ENCODE results near the gene RHBDL3. TPM values are rescaled to one million over a fixed set of nuclear protein-coding genes. Genes with fewer than 3 reads are reported as not detected.

The RHBDL3 gene
- total and polyA plus RNA-seq, 2 donors (not counting 1 experiment from before 2014, with no cell fraction given): not detected

DNA sequence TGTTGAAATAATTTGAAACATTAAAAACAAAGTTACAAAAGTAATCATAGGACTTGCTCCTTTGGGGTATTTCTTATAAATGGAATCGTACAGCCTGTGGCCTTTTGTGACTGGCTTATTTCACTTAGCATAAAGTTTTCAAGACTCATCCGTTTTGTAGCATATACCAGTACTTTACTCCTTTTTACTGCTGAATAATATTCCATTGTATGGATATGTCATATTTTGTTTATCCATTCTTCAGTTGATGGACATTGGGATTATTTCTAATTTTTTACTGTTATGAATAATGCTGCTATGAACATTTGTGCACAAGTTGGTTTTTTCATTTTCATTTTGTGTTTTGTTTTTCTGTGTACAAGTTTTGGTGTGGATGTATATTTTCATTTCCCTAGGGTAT lies 30.0 kb upstream of the RHBDL3 start:
- H3K27ac ChIP-seq (ENCODE audit: low read length in 2 of 2): no peak overlapping the region
- Mint-ChIP-seq H3K27ac (no peak overlapping the region), H3K27me3 (no peaks in the 10 kb centered on the region), H3K4me1 (peaks cover 1% of the 10 kb centered on the region), H3K9me3 (ENCODE audit: insufficient read depth) (no peaks in the 10 kb centered on the region), H3K4me3 (no peak overlapping the region)
- ATAC-seq (ENCODE audit: low read depth) (no peak), DNase-seq (no peak)
- H3K36me3 ChIP-seq (replicated peaks in 1 of 2; ENCODE audit: control extremely low read depth in 1 of 2, control insufficient read depth in 1 of 2, extremely low read depth in 1 of 2, insufficient read depth in 2 of 2, low read length in 1 of 2): no peaks in the 10 kb centered on the region
- no peaks in the 10 kb centered on the region for H3K9me3 ChIP-seq (ENCODE audit: control extremely low read depth in 1 of 3, control insufficient read depth in 2 of 3, insufficient read depth in 1 of 3, low read length in 2 of 3)
- no peaks in the 10 kb centered on the region for H3K27me3 ChIP-seq (replicated peaks in 1 of 4; ENCODE audit: control extremely low read depth in 1 of 4, control insufficient read depth in 3 of 4, insufficient read depth in 4 of 4, low read length in 3 of 4)
- no peaks in the 10 kb centered on the region for H3K4me1 ChIP-seq (ENCODE audit: control insufficient read depth in 2 of 2, insufficient read depth in 2 of 2, low read length in 2 of 2)
- ChIA-PET POLR2A (no interaction called here), CTCF (no interaction called here)
- no peak overlapping the region for H3K4me2 ChIP-seq (replicated peaks; ENCODE audit: low read depth, low read length, poor library complexity, severe bottlenecking)
- intact Hi-C loops (cut with micrococcal nuclease): no loop called here
- H3K9ac ChIP-seq (ENCODE audit: low read length): no peak overlapping the region
- H4K20me1 ChIP-seq (ENCODE audit: control insufficient read depth, insufficient read depth, low read length, poor library complexity, severe bottlenecking): no peaks in the 10 kb centered on the region
- no peaks in the 10 kb centered on the region for H3K79me2 ChIP-seq (ENCODE audit: control insufficient read depth, insufficient read depth, low read length)
- no CpG with 5 or more reads among the region's 2 CpGs for WGBS (ENCODE audit: insufficient coverage)
- H3K4me3 ChIP-seq (ENCODE audit: control extremely low read depth in 1 of 5, extremely low read depth in 1 of 5, insufficient read depth in 1 of 5, low read depth in 2 of 5, low read length in 4 of 5): no peak overlapping the region
- TF ChIP-seq EZH2 (IDR thresholded peaks at IDR 0.05; ENCODE audit: borderline replicate concordance, insufficient read depth, low read depth, low read length, poor library complexity, severe bottlenecking): no peak
- TF ChIP-seq, protein P1, sequence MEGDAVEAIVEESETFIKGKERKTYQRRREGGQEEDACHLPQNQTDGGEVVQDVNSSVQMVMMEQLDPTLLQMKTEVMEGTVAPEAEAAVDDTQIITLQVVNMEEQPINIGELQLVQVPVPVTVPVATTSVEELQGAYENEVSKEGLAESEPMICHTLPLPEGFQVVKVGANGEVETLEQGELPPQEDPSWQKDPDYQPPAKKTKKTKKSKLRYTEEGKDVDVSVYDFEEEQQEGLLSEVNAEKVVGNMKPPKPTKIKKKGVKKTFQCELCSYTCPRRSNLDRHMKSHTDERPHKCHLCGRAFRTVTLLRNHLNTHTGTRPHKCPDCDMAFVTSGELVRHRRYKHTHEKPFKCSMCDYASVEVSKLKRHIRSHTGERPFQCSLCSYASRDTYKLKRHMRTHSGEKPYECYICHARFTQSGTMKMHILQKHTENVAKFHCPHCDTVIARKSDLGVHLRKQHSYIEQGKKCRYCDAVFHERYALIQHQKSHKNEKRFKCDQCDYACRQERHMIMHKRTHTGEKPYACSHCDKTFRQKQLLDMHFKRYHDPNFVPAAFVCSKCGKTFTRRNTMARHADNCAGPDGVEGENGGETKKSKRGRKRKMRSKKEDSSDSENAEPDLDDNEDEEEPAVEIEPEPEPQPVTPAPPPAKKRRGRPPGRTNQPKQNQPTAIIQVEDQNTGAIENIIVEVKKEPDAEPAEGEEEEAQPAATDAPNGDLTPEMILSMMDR (IDR thresholded peaks at IDR 0.05): no peak
- H2AFZ ChIP-seq (ENCODE audit: insufficient read depth, low read depth, low read length, poor library complexity, severe bottlenecking): no peak overlapping the region

DNA sequence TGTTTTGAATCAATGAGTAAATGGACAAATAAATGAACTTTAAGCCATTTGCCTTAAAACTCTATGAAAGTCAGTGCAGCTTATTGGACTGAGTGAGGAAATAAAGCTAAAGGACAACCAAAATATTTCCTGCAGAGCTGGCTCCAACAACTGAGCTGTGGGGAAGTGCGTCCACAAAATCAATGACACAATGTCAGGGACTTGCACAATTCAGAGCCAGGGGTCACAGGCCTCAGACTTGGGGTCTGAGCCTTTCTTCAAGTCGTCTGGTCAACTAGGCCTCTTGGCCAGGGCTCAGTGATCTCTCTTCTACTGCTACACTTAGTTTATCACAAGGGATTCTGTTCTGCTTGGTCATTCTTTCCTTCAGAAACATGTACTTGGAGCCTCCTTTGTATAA lies 26.2 kb upstream of the RHBDL3 start:
- H3K4me3 ChIP-seq (ENCODE audit: control extremely low read depth in 1 of 5, extremely low read depth in 1 of 5, insufficient read depth in 1 of 5, low read depth in 2 of 5, low read length in 4 of 5): no peak overlapping the region
- no peak overlapping the region for H3K9ac ChIP-seq (ENCODE audit: low read length)
- H3K27ac ChIP-seq (ENCODE audit: low read length in 2 of 2): no peak overlapping the region
- intact Hi-C loops (cut with micrococcal nuclease): no loop called here
- H3K4me1 Mint-ChIP-seq: no peaks in the 10 kb centered on the region
- H3K4me3 Mint-ChIP-seq: no peak overlapping the region
- no peak overlapping the region for H2AFZ ChIP-seq (ENCODE audit: insufficient read depth, low read depth, low read length, poor library complexity, severe bottlenecking)
- DNase-seq: no peak
- H3K27me3 Mint-ChIP-seq: no peaks in the 10 kb centered on the region
- POLR2A ChIA-PET: no interaction called here
- no peak for TF ChIP-seq EZH2 (IDR thresholded peaks at IDR 0.05; ENCODE audit: borderline replicate concordance, insufficient read depth, low read depth, low read length, poor library complexity, severe bottlenecking)
- TF ChIP-seq, protein P1 (IDR thresholded peaks at IDR 0.05): no peak
- H3K9me3 ChIP-seq (ENCODE audit: control extremely low read depth in 1 of 3, control insufficient read depth in 2 of 3, insufficient read depth in 1 of 3, low read length in 2 of 3): no peaks in the 10 kb centered on the region
- no peak overlapping the region for H3K4me2 ChIP-seq (replicated peaks; ENCODE audit: low read depth, low read length, poor library complexity, severe bottlenecking)
- 94% methylated on average over 1 of the region's 2 CpGs for WGBS (ENCODE audit: insufficient coverage)
- no peaks in the 10 kb centered on the region for H3K4me1 ChIP-seq (ENCODE audit: control insufficient read depth in 2 of 2, insufficient read depth in 2 of 2, low read length in 2 of 2)
- no peak overlapping the region for H3K27ac Mint-ChIP-seq
- H3K79me2 ChIP-seq (ENCODE audit: control insufficient read depth, insufficient read depth, low read length): no peaks in the 10 kb centered on the region
- no peaks in the 10 kb centered on the region for H3K9me3 Mint-ChIP-seq (ENCODE audit: insufficient read depth)
- CTCF ChIA-PET: no interaction called here
- H3K36me3 ChIP-seq (replicated peaks in 1 of 2; ENCODE audit: control extremely low read depth in 1 of 2, control insufficient read depth in 1 of 2, extremely low read depth in 1 of 2, insufficient read depth in 2 of 2, low read length in 1 of 2): no peaks in the 10 kb centered on the region
- H3K27me3 ChIP-seq (replicated peaks in 1 of 4; ENCODE audit: control extremely low read depth in 1 of 4, control insufficient read depth in 3 of 4, insufficient read depth in 4 of 4, low read length in 3 of 4): no peaks in the 10 kb centered on the region
- no peak for ATAC-seq (ENCODE audit: low read depth)
- H4K20me1 ChIP-seq (ENCODE audit: control insufficient read depth, insufficient read depth, low read length, poor library complexity, severe bottlenecking): no peaks in the 10 kb centered on the region

All from B cell (primary cell).